GOT3 (cell line): Measurements from ENCODE around the gene PRR23C.
"Not testable (repeated sequence)": the region's sequence is repeated elsewhere in the genome, so short reads cannot be mapped to it uniquely, and the experiment has no call there.

Source experiments
- DNase-seq: peaks from one replicate; lab custom pipeline; 2025; ENCODE audit warnings: mixed read lengths; lab: John Stamatoyannopoulos, UW

PRR23C gene

GRCh38 chr3:139044366-139045210, at the start of gene PRR23C:
Gene PRR23C, minus strand, starts transcription at chr3:139044892. Its CDS starts 272 bp downstream, at chr3:139044620.
- DNase-seq: no peak

GRCh38 chr3:139093840-139094239, 49.1 kb upstream of the PRR23C start:
- DNase-seq: no peak

- no peak for DNase-seq
These were observed 44.0 kb upstream of the PRR23C start for GRCh38 chr3:139088462-139089324.

- DNase-seq: no peak
These were observed 42.9 kb upstream of the PRR23C start for GRCh38 chr3:139087621-139088020.

GRCh38 chr3:139084176-139084575, 39.5 kb upstream of the PRR23C start:
- DNase-seq: no peak

GRCh38 chr3:139074565-139075115, 29.9 kb upstream of the PRR23C start:
- no peak for DNase-seq

GRCh38 chr3:139062918-139063317, 18.2 kb upstream of the PRR23C start:
- no peak for DNase-seq

GRCh38 chr3:139052802-139053600, 8.3 kb upstream of the PRR23C start:
- no peak for DNase-seq

GRCh38 chr3:139043554-139044365, 932 bp downstream of the PRR23C start:
- no peak for DNase-seq

GRCh38 chr3:139037478-139037877, 7.2 kb downstream of the PRR23C start:
- no peak for DNase-seq

- DNase-seq: no peak
These were observed 12.2 kb downstream of the PRR23C start for GRCh38 chr3:139032326-139033002.

- DNase-seq: not testable (repeated sequence)
These were observed 14.1 kb downstream of the PRR23C start for GRCh38 chr3:139030576-139030975.

- no peak for DNase-seq
These were observed 19.7 kb downstream of the PRR23C start for GRCh38 chr3:139024968-139025367.

GRCh38 chr3:139020868-139021234, 23.8 kb downstream of the PRR23C start, which contains the start of gene PRR23B:
Gene PRR23B, minus strand, starts transcription at chr3:139020926. Its CDS starts 265 bp downstream, at chr3:139020661.
- no peak for DNase-seq

- no peak for DNase-seq
These were observed 24.4 kb downstream of the PRR23C start for GRCh38 chr3:139020036-139020867.

GRCh38 chr3:139016430-139017048, 28.2 kb downstream of the PRR23C start:
- no peak for DNase-seq

GRCh38 chr3:139006051-139006716, 38.5 kb downstream of the PRR23C start, which contains the start of gene PRR23A:
Gene PRR23A, minus strand, starts transcription at chr3:139006268. Its CDS starts 0 bp downstream, at chr3:139006268.
- no peak for DNase-seq

- DNase-seq: no peak
These were observed 39.2 kb downstream of the PRR23C start for GRCh38 chr3:139005356-139005993.
